HG02623 (cell line): Measurements from ENCODE around the gene TMEM178B.

ENCODE experiments used
- ATAC-seq: cut with Tn5 transposase; IDR thresholded peaks from one replicate; pipeline ENCODE4 v1.9.1; 2021; ENCODE audit warnings: moderate library complexity; ENCODE audit not compliant: unreplicated experiment

TMEM178B gene

GRCh38 chr7:141454338-141454737, 380.5 kb downstream of the TMEM178B start:
- no peak for ATAC-seq

GRCh38 chr7:141455723-141456122, 381.9 kb downstream of the TMEM178B start:
- ATAC-seq = no peak

- ATAC-seq = no peak
Measured at GRCh38 chr7:141456298-141456697, 382.4 kb downstream of the TMEM178B start.

DNA sequence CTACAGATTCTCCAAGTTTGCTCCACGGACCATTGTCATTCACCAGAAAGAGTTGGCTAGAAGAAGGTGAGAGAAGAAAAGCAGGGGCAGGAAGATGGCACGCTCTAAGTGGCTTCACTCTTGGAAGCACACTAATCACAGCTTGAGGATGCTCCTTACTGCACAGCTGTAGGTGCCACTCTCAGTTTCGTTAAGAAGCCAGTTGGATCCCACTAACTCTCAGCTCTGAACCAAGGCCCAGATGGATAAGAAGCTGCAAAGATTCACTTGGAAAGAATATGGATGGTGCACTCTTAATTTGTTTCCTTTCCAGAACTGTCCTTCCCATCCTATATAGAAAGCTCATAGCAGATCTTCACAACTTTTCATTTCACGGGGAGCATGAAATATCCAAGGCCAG, 382.8 kb downstream of the TMEM178B start:
- no peak for ATAC-seq

DNA sequence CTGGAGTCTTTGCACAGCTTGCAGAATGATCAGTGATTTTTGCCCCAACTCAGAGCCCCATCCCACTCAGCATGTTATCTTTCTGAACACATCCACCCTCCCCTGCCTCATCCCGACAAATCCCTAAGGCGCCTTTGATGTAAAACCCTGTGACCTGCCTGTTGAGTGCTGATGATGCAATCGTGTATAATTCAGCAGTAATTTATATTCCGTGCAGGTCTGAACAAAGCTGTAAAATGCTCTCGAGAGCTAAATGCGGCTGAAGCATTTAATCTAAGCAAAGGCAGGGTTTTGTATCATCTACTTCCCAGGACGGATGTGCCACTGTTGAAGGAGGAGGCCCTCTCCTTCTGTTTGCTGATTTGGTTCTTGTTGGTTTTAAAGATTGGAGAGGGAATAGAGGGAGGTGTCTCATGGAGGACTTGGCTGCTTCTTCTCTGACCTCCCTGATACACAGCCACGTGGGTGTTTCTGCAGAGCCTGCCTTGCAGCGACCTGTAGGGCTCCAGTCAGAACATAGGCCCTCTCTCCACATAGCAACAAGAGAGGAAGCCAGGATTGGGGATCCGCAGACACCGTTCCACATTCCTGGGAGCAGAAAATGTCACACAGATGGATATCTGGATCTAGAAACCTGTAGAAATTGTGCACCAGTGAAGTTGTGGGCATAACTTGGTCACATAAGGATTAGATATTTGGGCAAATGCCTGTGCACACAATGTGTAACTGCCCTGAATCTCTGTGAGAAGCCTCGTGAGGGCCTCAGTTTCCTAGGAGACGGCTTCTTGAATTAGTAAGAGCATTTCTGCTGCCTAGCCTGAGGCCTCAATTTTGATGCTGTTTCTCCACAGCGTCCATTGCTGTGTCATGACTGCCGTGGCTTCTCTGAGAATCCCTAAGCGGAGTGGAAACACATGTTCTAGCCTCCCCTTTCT, 387.2 kb downstream of the TMEM178B start:
- no peak for ATAC-seq

GRCh38 chr7:141461924-141462323, 388.1 kb downstream of the TMEM178B start:
- no peak for ATAC-seq

- ATAC-seq = no peak
Measured at GRCh38 chr7:141462958-141463357, 389.1 kb downstream of the TMEM178B start.

GRCh38 chr7:141463986-141464385, 390.1 kb downstream of the TMEM178B start:
- no peak for ATAC-seq

DNA sequence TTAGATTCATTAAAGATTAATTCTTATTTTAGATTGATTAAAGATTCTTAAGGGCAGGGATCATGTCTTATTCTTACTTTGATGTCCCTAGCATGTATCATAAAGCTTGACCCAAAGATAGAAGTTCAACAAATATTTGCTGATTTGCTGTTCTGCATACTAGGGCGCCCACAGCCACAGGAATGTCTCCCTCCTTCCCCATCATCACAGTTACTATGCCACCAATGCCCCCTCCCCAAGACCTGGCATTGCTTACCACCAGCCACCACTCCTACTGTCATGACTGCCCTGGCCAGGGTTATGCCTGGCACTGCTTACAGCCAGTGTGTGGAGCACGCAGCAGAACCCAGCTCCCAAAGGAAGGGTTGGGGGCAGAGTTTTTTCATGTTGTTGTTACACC, 390.7 kb downstream of the TMEM178B start:
- ATAC-seq = no peak

DNA sequence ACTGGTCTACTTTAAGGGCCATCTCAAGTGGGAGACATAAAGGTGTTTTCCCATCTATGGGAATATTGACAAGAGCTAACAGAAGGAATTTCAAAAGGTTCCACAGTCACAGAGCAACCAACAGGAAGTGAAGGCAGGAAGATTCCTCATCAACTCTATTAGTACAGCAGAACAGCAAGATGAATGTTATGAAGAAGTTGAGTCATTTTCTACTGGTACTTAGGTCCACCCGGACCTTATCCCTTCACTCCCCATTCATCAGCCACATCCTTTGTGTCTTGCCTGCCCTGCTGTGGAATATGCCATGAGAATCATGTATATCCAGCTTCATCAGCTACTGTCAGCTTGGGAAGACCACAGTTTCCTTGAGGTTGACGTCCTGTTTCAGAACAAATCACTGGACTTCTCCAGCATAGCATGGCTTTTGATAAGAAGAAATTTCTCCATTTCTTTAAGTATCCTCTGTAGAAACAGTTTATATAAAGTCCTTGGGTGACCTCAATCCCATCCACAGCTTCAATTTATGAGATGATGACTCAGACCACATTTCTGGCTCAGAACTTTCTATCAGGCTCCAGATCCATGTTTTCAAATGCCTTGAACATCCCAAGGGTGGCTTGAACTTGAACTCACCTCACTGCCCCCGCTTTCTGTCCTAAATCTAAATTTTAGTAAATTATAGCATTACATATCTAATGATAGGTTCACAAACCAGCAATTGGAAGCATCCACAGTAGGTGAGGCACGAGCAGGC, 392.5 kb downstream of the TMEM178B start:
- ATAC-seq = no peak

- ATAC-seq = no peak
Measured at GRCh38 chr7:141468341-141468740, 394.5 kb downstream of the TMEM178B start.

DNA sequence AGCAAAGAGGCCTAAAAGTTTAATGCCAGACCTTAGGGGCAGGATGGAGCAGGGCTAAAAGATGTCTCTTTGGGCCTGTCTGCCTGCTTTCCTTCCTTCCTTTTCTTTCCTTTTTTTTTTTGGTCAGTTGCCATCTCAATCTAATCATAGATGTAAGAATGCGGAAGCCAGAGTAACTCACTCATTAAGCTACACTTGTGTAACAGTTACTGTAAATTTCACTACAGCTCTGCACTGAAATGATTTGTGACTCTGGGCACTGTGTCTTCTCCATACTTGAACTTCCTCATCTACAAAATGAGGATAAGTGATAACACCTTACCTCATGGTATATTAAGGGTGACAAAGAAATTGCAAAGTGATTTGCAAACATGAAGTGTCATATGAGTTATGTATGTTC, 401.8 kb downstream of the TMEM178B start:
- no peak for ATAC-seq

- ATAC-seq = no peak
Measured at GRCh38 chr7:141477865-141478264, 404.0 kb downstream of the TMEM178B start.

GRCh38 chr7:141478845-141479244, 405.0 kb downstream of the TMEM178B start:
- no peak for ATAC-seq

GRCh38 chr7:141480953-141481352, 407.1 kb downstream of the TMEM178B start:
- no peak for ATAC-seq

GRCh38 chr7:141481971-141482370, 408.1 kb downstream of the TMEM178B start:
- ATAC-seq = no peak

DNA sequence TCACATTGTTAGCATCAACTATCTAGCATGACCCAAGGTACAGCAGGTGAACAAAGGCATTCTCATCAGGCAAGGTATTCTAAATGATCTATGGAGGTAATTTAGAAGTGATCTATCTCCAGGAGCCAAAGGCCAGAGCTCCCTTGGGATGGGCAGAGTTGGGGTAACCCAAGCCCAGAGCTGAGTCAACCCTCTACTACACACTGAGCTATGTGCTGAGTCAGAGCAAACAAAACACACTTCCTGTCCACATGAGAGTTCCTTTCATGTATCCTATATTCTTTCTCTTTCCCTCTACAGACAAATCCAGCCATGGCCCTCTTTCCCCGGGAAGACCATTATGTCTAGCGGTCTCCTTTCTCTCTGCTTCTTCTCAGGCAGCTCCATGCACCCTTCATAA, 409.2 kb downstream of the TMEM178B start:
- no peak for ATAC-seq

GRCh38 chr7:141484907-141485306, 411.0 kb downstream of the TMEM178B start:
- no peak for ATAC-seq

DNA sequence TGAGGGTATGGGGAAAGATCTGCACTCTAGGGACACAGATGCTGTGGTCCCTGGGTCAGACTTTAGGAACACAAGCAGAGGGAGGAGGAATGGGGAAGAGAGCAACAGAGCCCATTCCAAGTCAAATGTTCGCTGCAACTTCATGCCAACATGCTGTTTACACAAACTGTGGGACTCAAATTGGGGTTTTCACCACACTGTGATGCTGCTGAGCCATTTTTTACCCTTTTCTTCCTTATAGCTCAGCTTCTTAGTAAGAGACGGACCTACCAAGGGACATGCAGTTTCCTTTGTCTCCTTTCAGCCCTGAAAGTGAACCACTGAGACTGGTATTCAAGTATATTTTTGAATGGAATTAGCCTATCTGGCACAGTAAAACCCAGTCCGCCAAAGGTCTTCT, 413.1 kb downstream of the TMEM178B start:
- no peak for ATAC-seq

- ATAC-seq = no peak
Measured at GRCh38 chr7:141490474-141490873, 416.6 kb downstream of the TMEM178B start.

GRCh38 chr7:141495057-141495456, 421.2 kb downstream of the TMEM178B start:
- ATAC-seq = no peak

GRCh38 chr7:141497391-141497790, 423.5 kb downstream of the TMEM178B start:
- ATAC-seq = no peak
